HG02981 (cell line): ENCODE measurements around the gene SEMA3F.

Experiments used
- ATAC-seq: cut with Tn5 transposase; IDR thresholded peaks from one replicate; pipeline ENCODE4 v1.9.1; 2021; ENCODE audit warnings: mild to moderate bottlenecking, moderate library complexity; ENCODE audit not compliant: unreplicated experiment

Gene SEMA3F

GRCh38 chr3:50192124-50192523 is 37.0 kb downstream of the SEMA3F start:
- no peak for ATAC-seq

- no peak for ATAC-seq
These were observed 37.6 kb downstream of the SEMA3F start for GRCh38 chr3:50192689-50193141.

GRCh38 chr3:50193286-50193685 is 38.2 kb downstream of the SEMA3F start:
- ATAC-seq: no peak

- no peak for ATAC-seq
These were observed 38.6 kb downstream of the SEMA3F start for GRCh38 chr3:50193746-50194127.

- no peak for ATAC-seq
These were observed 39.2 kb downstream of the SEMA3F start for GRCh38 chr3:50194128-50194902.

- ATAC-seq: no peak
These were observed 39.9 kb downstream of the SEMA3F start for GRCh38 chr3:50194903-50195500.

- no peak for ATAC-seq
These were observed 40.6 kb downstream of the SEMA3F start for GRCh38 chr3:50195501-50196252.

- no peak for ATAC-seq
These were observed 41.2 kb downstream of the SEMA3F start for GRCh38 chr3:50196253-50196801.

GRCh38 chr3:50201573-50202315 is 46.6 kb downstream of the SEMA3F start:
- no peak for ATAC-seq

- ATAC-seq: no peak
These were observed 47.4 kb downstream of the SEMA3F start for GRCh38 chr3:50202353-50203112.

GRCh38 chr3:50203113-50203808 is 48.1 kb downstream of the SEMA3F start:
- no peak for ATAC-seq

- no peak for ATAC-seq
These were observed 49.0 kb downstream of the SEMA3F start for GRCh38 chr3:50203809-50204803.

GRCh38 chr3:50204804-50205412 is 49.8 kb downstream of the SEMA3F start, which contains the start of gene SLC38A3:
Gene SLC38A3 (plus strand): TSS chr3:50205271. CDS start chr3:50214200, 8,929 bp downstream.
- ATAC-seq: no peak

- no peak for ATAC-seq
These were observed 50.5 kb downstream of the SEMA3F start for GRCh38 chr3:50205413-50206276.

- ATAC-seq: no peak
These were observed 52.4 kb downstream of the SEMA3F start for GRCh38 chr3:50207359-50208042.

- ATAC-seq: no peak
These were observed 53.7 kb downstream of the SEMA3F start for GRCh38 chr3:50208677-50209344.
